Liver (tissue), 9 donors: ENCODE measurements around the gene RUNDC3A. TPM values are rescaled to one million over a fixed set of nuclear protein-coding genes. Genes with fewer than 3 reads are reported as not detected.

ENCODE experiments used
- DNase-seq: peaks from one replicate; pipeline ENCODE4 v3.0.0-alpha.2; 2017; ENCODE audit warnings: low spot score
- H3K27ac ChIP-seq, 2 donors: one replicate each; pipeline ENCODE4 v1.7.0; 2013; ENCODE audit warnings: inconsistent platforms in 2 of 2, low read length in 2 of 2, control low read depth in 1 of 2, low read depth in 1 of 2, mild to moderate bottlenecking in 1 of 2
- H3K27me3 ChIP-seq, 4 donors: one replicate each; pipeline versions ENCODE4 v1.6.1 to v1.7.0; 2013; ENCODE audit warnings: low read length in 3 of 4, inconsistent platforms in 1 of 4, mild to moderate bottlenecking in 1 of 4, moderate library complexity in 1 of 4; ENCODE audit not compliant: control insufficient read depth in 4 of 4, insufficient read depth in 4 of 4
- H3K36me3 ChIP-seq, 4 donors: one replicate each; pipeline versions ENCODE4 v1.6.1 to v1.7.0; 2013; ENCODE audit warnings: low read length in 3 of 4, mild to moderate bottlenecking in 3 of 4, low read depth in 1 of 4, moderate library complexity in 1 of 4; ENCODE audit not compliant: control insufficient read depth in 4 of 4, insufficient read depth in 3 of 4
- H3K4me1 ChIP-seq, 4 donors: one replicate each; pipeline versions ENCODE4 v1.6.1 to v1.7.0; 2013; ENCODE audit warnings: low read length in 3 of 4, mild to moderate bottlenecking in 3 of 4, moderate library complexity in 1 of 4; ENCODE audit not compliant: control insufficient read depth in 4 of 4, insufficient read depth in 4 of 4
- H3K4me3 ChIP-seq, 3 donors: one replicate each; pipeline versions ENCODE4 v1.6.1 to v1.7.0; 2013; ENCODE audit warnings: low read length in 3 of 3, control low read depth in 1 of 3, low read depth in 1 of 3, mild to moderate bottlenecking in 1 of 3
- H3K9ac ChIP-seq, 2 donors: one replicate each; pipeline ENCODE4 v1.7.0; 2013; ENCODE audit warnings: low read length in 2 of 2, mild to moderate bottlenecking in 2 of 2, moderate library complexity in 2 of 2, control low read depth in 1 of 2, low read depth in 1 of 2
- H3K9me3 ChIP-seq, 4 donors: one replicate each; pipeline versions ENCODE4 v1.6.1 to v1.7.0; 2013; ENCODE audit warnings: low read length in 3 of 4; ENCODE audit not compliant: control insufficient read depth in 4 of 4
- EGR1 ChIP-seq, 2 donors: IDR thresholded peaks; 2 replicates each; pipeline ENCODE4 v1.6.1; 2016 to 2018; ENCODE audit warnings: antibody characterized with exemption in 2 of 2, low read depth in 2 of 2
- FOXA1 ChIP-seq: IDR thresholded peaks from 2 replicates; pipeline ENCODE4 v1.6.1; 2016; ENCODE audit warnings: antibody characterized with exemption
- FOXA2 ChIP-seq: IDR thresholded peaks from 2 replicates; pipeline ENCODE4 v1.6.1; 2016; ENCODE audit warnings: antibody characterized with exemption
- GABPA ChIP-seq, 2 donors: IDR thresholded peaks in 1 of 2; conservative IDR thresholded peaks in 1 of 2; 2 replicates each; pipeline ENCODE4 v1.6.1; 2016; ENCODE audit warnings: antibody characterized with exemption in 2 of 2, mild to moderate bottlenecking in 1 of 2, moderate library complexity in 1 of 2
- HNF4A ChIP-seq, 2 donors: conservative IDR thresholded peaks; 2 replicates each; pipeline ENCODE4 v1.6.1; 2016; ENCODE audit warnings: antibody characterized with exemption in 2 of 2, mild to moderate bottlenecking in 2 of 2
- HNF4G ChIP-seq: IDR thresholded peaks from 2 replicates; pipeline ENCODE4 v1.6.1; 2016; ENCODE audit warnings: antibody characterized with exemption
- JUND ChIP-seq, 2 donors: IDR thresholded peaks; 2 replicates each; pipeline ENCODE4 v1.6.1; 2016; ENCODE audit warnings: antibody characterized with exemption in 2 of 2
- NR2F2 ChIP-seq: IDR thresholded peaks from 2 replicates; pipeline ENCODE4 v1.6.1; 2016; ENCODE audit warnings: antibody characterized with exemption
- RAD21 ChIP-seq, 2 donors: IDR thresholded peaks; 2 replicates each; pipeline ENCODE4 v1.6.1; 2016; ENCODE audit warnings: antibody characterized with exemption in 2 of 2, mild to moderate bottlenecking in 2 of 2
- RXRA ChIP-seq, 2 donors: IDR thresholded peaks; 2 replicates each; pipeline ENCODE4 v1.6.1; 2017 to 2018; ENCODE audit warnings: antibody characterized with exemption in 2 of 2, mild to moderate bottlenecking in 1 of 2
- SP1 ChIP-seq: IDR thresholded peaks from 2 replicates; pipeline ENCODE4 v1.6.1; 2018; ENCODE audit warnings: antibody characterized with exemption, mild to moderate bottlenecking
- TAF1 ChIP-seq: conservative IDR thresholded peaks from 2 replicates; pipeline ENCODE4 v1.6.1; 2016; ENCODE audit warnings: antibody characterized with exemption, mild to moderate bottlenecking
- YY1 ChIP-seq: IDR thresholded peaks from 2 replicates; pipeline ENCODE4 v1.6.1; 2016; ENCODE audit warnings: antibody characterized with exemption, mild to moderate bottlenecking
- WGBS: extraction: QIAGEN DNeasy Blood & Tissue Kit; methylation state at CpG from one replicate; pipeline ENCODE4 v1.1.7; 2013; 5-methylcytosine and 5-hydroxymethylcytosine counted together
- polyA plus RNA-seq, 2 donors: library from polyadenylated mRNA; stranded (reverse) in 1 of 2; unstranded in 1 of 2; fragments of 200-250 nt in 1 of 2; fragments of >200 nt in 1 of 2; fragmentation: Nextera tagmentation in 1 of 2; extraction: Ambion mirVana in 1 of 2; gene quantifications; one replicate each; pipeline versions ENCODE4 v1.2.1 to v1.2.3, GENCODE V29; 2013 to 2015
- total RNA-seq, 2 donors: library from RNA; depleted of rRNA; stranded (reverse); fragments of >200 nt; gene quantifications; one replicate each; pipeline ENCODE4 v1.2.3, GENCODE V29; 2014
- TF ChIP-seq, protein P1 (sequence below): IDR thresholded peaks from 2 replicates; pipeline ENCODE4 v1.6.1; 2016; ENCODE audit warnings: antibody characterized with exemption
- TF ChIP-seq, protein P2 (sequence below): fragments of 150-350 bp; IDR thresholded peaks from 2 replicates; pipeline ENCODE4 v1.5.1; 2017; ENCODE audit warnings: improper control_type of control experiment, low read depth, low read length; ENCODE audit not compliant: missing input control
- TF ChIP-seq, protein P3 (sequence below): IDR thresholded peaks from 2 replicates; pipeline ENCODE4 v1.6.1; 2016; ENCODE audit warnings: antibody characterized with exemption, mild to moderate bottlenecking
- TF ChIP-seq, protein P4 (sequence below): IDR thresholded peaks from 2 replicates; pipeline ENCODE4 v1.6.1; 2016; ENCODE audit warnings: antibody characterized with exemption
- TF ChIP-seq, protein P5 (sequence below): IDR thresholded peaks from 2 replicates; pipeline ENCODE4 v1.6.1; 2016; ENCODE audit warnings: antibody characterized with exemption
- donor health status: healthy.
- donor health status: healthy.
- donor health status: healthy.
- donor health status: healthy.
- donor health status: healthy.

Gene RUNDC3A
- total and polyA plus RNA-seq, 4 donors = 0.05 to 17.0 (median 0.06) TPM; not detected in 1

DNA sequence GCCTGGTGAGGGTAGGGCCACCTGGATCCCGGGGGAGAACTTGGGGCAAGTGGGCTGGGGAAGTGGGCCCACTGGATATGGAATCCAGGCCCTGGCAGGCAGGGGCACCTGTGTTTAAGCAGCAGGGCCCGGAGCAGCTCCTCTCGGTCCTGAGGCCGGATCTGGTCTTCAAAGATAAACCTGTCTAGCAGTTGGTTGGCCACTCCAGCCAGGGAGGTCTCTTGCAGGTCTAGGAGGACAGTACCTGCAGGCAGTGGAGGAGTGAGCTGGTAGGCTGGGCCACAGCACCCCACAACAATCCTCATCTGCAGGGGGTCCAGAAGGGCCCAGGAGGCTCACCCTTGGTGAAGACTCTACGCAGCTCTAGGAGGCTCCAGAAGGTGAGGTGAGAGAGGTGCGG is 48.1 kb upstream of the RUNDC3A start:
- no peak for DNase-seq

More for the DNA sequence above, 48.1 kb upstream of the RUNDC3A start:
- H3K9me3 ChIP-seq = no peaks in the 10 kb centered on the region
- WGBS = 94% methylated on average over 6 of the region's 6 CpGs
- H3K9ac ChIP-seq = no peak overlapping the region
- H3K36me3 ChIP-seq = no peaks in the 10 kb centered on the region
- H3K4me1 ChIP-seq = no peaks in the 10 kb centered on the region
- no peak overlapping the region for H3K4me3 ChIP-seq
- H3K27me3 ChIP-seq = no peaks in the 10 kb centered on the region
- TF ChIP-seq GABPA (IDR thresholded peaks at IDR 0.05 in 1 of 2, conservative IDR thresholded peaks at IDR 0.05 in 1 of 2) (no peak), RXRA (IDR thresholded peaks at IDR 0.05) (no peak), SP1 (no peak), FOXA2 (no peak), NR2F2 (no peak), EGR1 (IDR thresholded peaks at IDR 0.05; ENCODE audit: low read depth in 2 of 2) (no peak), HNF4G (no peak), FOXA1 (no peak), HNF4A (conservative IDR thresholded peaks at IDR 0.05) (no peak), TAF1 (no peak), JUND (IDR thresholded peaks at IDR 0.05) (no peak), YY1 (no peak), RAD21 (IDR thresholded peaks at IDR 0.05) (no peak)
- TF ChIP-seq, protein P1, sequence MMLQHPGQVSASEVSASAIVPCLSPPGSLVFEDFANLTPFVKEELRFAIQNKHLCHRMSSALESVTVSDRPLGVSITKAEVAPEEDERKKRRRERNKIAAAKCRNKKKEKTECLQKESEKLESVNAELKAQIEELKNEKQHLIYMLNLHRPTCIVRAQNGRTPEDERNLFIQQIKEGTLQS = no peak
- TF ChIP-seq, protein P2, sequence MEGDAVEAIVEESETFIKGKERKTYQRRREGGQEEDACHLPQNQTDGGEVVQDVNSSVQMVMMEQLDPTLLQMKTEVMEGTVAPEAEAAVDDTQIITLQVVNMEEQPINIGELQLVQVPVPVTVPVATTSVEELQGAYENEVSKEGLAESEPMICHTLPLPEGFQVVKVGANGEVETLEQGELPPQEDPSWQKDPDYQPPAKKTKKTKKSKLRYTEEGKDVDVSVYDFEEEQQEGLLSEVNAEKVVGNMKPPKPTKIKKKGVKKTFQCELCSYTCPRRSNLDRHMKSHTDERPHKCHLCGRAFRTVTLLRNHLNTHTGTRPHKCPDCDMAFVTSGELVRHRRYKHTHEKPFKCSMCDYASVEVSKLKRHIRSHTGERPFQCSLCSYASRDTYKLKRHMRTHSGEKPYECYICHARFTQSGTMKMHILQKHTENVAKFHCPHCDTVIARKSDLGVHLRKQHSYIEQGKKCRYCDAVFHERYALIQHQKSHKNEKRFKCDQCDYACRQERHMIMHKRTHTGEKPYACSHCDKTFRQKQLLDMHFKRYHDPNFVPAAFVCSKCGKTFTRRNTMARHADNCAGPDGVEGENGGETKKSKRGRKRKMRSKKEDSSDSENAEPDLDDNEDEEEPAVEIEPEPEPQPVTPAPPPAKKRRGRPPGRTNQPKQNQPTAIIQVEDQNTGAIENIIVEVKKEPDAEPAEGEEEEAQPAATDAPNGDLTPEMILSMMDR = no peak
- TF ChIP-seq, protein P3, sequence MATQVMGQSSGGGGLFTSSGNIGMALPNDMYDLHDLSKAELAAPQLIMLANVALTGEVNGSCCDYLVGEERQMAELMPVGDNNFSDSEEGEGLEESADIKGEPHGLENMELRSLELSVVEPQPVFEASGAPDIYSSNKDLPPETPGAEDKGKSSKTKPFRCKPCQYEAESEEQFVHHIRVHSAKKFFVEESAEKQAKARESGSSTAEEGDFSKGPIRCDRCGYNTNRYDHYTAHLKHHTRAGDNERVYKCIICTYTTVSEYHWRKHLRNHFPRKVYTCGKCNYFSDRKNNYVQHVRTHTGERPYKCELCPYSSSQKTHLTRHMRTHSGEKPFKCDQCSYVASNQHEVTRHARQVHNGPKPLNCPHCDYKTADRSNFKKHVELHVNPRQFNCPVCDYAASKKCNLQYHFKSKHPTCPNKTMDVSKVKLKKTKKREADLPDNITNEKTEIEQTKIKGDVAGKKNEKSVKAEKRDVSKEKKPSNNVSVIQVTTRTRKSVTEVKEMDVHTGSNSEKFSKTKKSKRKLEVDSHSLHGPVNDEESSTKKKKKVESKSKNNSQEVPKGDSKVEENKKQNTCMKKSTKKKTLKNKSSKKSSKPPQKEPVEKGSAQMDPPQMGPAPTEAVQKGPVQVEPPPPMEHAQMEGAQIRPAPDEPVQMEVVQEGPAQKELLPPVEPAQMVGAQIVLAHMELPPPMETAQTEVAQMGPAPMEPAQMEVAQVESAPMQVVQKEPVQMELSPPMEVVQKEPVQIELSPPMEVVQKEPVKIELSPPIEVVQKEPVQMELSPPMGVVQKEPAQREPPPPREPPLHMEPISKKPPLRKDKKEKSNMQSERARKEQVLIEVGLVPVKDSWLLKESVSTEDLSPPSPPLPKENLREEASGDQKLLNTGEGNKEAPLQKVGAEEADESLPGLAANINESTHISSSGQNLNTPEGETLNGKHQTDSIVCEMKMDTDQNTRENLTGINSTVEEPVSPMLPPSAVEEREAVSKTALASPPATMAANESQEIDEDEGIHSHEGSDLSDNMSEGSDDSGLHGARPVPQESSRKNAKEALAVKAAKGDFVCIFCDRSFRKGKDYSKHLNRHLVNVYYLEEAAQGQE = no peak
- TF ChIP-seq, protein P4, sequence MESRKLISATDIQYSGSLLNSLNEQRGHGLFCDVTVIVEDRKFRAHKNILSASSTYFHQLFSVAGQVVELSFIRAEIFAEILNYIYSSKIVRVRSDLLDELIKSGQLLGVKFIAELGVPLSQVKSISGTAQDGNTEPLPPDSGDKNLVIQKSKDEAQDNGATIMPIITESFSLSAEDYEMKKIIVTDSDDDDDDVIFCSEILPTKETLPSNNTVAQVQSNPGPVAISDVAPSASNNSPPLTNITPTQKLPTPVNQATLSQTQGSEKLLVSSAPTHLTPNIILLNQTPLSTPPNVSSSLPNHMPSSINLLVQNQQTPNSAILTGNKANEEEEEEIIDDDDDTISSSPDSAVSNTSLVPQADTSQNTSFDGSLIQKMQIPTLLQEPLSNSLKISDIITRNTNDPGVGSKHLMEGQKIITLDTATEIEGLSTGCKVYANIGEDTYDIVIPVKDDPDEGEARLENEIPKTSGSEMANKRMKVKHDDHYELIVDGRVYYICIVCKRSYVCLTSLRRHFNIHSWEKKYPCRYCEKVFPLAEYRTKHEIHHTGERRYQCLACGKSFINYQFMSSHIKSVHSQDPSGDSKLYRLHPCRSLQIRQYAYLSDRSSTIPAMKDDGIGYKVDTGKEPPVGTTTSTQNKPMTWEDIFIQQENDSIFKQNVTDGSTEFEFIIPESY = no peak
- TF ChIP-seq, protein P5, sequence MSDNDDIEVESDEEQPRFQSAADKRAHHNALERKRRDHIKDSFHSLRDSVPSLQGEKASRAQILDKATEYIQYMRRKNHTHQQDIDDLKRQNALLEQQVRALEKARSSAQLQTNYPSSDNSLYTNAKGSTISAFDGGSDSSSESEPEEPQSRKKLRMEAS = no peak
- no peak overlapping the region for H3K27ac ChIP-seq
